Measurements from ENCODE around the gene GRIK5.

The GRIK5 gene

GRCh38 chr19:41965106-41965505, 104.9 kb downstream of the GRIK5 start:
- H3K4me3 ChIP-seq (ENCODE audit: low read depth, low read length): no peak overlapping the region

GRCh38 chr19:41960973-41961372, 109.0 kb downstream of the GRIK5 start:
- no peak overlapping the region for H3K4me3 ChIP-seq (ENCODE audit: low read depth, low read length)

GRCh38 chr19:41959056-41960053, 110.7 kb downstream of the GRIK5 start, which contains the start of gene RABAC1:
RABAC1 (minus strand) TSS chr19:41959321; CDS start chr19:41959292, 29 bp downstream.
- peak within 1 kb of the TSS; percentile 87 for H3K4me3 ChIP-seq (ENCODE audit: low read depth, low read length)

- peak overlapping the region; percentile 87 for H3K4me3 ChIP-seq (ENCODE audit: low read depth, low read length)
Measured at GRCh38 chr19:41958367-41959055, 111.5 kb downstream of the GRIK5 start.

- no peak overlapping the region for H3K4me3 ChIP-seq (ENCODE audit: low read depth, low read length)
Measured at GRCh38 chr19:41957838-41958366, 112.1 kb downstream of the GRIK5 start.

- H3K4me3 ChIP-seq (ENCODE audit: low read depth, low read length): no peak overlapping the region
Measured at GRCh38 chr19:41957161-41957837, 112.7 kb downstream of the GRIK5 start.

- no peak overlapping the region for H3K4me3 ChIP-seq (ENCODE audit: low read depth, low read length)
Measured at GRCh38 chr19:41956621-41957020, 113.4 kb downstream of the GRIK5 start.

- H3K4me3 ChIP-seq (ENCODE audit: low read depth, low read length): no peak overlapping the region
Measured at GRCh38 chr19:41955521-41955920, 114.5 kb downstream of the GRIK5 start.

- H3K4me3 ChIP-seq (ENCODE audit: low read depth, low read length): no peak overlapping the region
Measured at GRCh38 chr19:41951686-41952172, 118.3 kb downstream of the GRIK5 start.

Measured in iPS-11a (cell line).